Stimulated activated CD4-positive, alpha-beta T cell treated with anti-CD3 and anti-CD28 coated beads, TNF-alpha, amount 100 ng/mL, for 1 hour (primary cell): Measurements from ENCODE around the gene NRXN3.
"Not testable (repeated sequence)": the region's sequence is repeated elsewhere in the genome, so short reads cannot be mapped to it uniquely, and the experiment has no call there.

Experiments used
- DNase-seq, 3 donors: peaks; one replicate each; pipeline ENCODE4 v3.0.0-alpha.2; 2020; ENCODE audit warnings: low read depth in 3 of 3, low spot score in 1 of 3

The NRXN3 gene

DNA sequence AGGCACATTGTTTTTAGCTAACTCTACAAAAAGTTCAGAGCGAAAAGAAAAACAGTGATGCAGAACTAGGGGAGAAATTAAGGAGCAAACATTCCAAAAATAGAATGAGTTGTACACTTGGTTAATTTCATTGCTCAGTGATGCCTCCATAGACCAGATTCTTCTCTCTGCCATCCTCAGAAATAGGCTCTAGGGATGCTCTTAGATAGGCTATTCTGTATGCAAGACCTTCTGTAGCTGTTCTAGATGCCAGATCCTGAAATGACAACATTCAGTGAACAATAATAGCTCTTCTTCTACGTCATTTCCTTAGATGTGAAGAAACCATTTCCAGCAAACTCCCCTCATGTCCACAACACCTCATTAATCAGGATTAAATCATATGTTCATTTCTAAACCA, 1574.9 kb downstream of the NRXN3 start:
- no peak for DNase-seq

DNA sequence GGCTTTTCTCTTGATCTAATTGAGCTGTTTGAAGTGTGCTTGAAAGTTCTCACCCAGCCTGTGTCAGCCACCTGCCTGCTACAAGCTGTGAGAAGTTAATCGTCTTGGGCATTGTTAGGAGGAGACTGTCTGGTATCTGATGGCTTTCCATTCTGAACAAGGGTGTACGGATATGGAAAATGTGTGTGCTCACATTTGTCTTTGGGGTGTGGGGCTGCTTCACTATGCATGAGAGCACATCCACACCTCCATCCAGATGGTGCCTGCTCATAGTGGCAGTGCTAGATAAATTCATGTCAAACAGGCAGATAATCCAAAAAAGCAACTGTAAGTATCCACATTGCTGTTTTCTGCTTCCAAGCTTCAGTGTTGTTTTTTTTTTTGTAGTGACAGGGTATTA, 1578.9 kb downstream of the NRXN3 start:
- DNase-seq: no peak

DNA sequence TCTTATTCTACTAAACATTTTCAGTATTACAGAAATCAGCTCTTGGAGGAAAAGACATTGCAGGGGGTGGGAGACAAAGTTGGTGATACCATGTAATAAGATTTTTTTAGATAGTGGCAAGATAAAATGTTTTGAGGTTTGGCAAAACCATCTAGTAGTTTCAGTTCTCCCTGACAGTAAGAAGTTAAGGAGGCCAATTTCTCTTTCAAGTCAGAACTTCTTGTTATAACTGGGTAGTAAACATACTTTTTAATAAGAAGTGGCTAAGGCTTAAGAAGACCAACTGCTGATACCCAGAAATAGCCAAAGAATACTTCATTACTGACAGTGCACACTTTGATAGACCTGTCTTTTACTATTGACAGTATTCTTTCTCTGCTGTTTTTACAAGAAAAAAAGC, 1588.8 kb downstream of the NRXN3 start:
- no peak for DNase-seq

DNA sequence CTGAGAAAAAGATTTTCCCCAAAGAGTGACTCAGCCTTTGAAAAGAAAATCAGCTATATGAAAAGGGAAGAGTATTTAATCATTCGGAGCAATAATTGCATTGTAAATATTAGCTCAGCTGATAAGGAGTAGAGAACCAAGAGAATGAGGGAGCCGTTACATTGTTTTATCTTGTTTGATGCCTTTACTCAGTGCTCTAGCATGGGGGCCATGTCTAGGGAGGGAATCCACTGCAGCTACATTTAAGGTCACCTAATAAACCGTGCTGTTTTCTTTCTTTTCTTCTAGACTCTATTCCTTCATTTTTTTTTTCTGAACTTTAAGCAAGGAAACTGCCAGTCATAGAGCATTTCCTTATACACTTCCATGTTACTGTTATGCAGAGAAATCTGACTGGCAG, 1594.2 kb downstream of the NRXN3 start:
- no peak for DNase-seq

DNA sequence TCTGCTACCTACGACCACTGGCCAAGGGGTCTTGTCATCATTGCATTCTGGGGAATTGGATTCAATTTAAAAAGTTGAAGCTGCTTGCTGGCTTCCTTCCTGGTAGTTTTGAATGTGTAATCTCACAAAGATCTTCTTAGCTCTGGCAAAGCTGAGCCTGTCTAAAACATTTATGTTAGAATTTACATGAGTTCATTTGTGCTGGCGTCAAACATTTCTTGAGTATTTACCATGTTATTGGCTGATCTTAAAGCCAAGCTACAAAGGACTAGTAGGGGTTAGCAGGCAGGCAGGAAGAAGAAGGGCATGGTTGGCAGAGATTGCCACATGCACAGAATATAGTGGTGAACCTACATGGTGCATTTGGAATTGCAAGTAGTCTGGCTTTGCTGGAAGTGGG, 1596.3 kb downstream of the NRXN3 start:
- no peak for DNase-seq

DNA sequence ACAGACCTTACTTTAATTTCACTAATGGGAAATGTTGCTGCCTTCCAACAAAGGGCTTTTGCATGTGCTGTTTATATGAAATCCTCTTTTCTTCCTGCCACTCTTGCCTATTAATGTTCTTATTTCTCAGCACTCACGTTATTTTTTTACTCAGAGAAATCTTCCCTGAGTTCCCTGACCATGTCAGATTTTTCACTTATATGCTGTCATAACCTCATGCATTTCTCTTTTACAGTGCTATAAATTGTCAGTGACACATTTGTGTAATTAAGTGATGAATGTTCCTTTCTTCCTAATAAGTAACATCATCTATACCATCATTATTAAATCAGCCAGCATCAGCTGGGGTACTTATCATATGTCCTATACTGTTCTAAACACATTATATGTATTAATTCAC, 1597.1 kb downstream of the NRXN3 start:
- no peak for DNase-seq

DNA sequence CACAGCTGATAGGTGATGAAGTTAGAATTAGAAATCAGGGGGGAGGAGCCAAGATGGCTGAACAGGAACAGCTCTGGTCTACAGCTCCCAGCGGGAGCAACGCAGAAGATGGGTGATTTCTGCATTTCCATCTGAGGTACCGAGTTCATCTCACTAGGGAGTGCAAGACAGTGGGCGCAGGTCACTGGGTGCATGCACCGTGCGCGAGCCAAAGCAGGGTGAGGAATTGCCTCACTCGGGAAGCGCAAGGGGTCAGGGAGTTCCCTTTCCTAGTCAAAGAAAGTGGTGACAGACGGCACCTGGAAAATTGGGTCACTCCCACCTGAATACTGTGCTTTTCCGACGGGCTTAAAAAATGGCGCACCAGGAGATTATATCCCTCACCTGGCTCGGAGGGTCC, 1597.5 kb downstream of the NRXN3 start:
- DNase-seq: not testable (repeated sequence)

DNA sequence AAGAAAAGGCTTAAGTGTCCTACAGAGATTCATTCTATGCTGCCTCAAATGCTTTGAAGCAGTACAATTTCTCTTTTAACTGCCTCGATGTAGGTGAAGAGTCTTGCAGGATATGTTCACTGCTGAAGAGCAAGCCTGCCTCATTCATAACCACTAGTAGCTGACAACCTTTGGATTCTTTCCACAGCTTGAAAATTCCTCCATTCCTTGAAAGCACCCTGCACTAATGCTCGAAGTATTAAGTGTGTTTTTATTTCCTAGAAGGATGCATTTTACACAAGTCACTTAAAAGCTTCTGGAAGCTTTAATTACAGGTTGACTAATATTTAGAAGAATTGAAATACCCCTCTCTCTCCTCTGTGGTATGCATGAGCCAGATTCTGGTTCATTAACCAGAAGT, 1611.7 kb downstream of the NRXN3 start:
- no peak for DNase-seq

DNA sequence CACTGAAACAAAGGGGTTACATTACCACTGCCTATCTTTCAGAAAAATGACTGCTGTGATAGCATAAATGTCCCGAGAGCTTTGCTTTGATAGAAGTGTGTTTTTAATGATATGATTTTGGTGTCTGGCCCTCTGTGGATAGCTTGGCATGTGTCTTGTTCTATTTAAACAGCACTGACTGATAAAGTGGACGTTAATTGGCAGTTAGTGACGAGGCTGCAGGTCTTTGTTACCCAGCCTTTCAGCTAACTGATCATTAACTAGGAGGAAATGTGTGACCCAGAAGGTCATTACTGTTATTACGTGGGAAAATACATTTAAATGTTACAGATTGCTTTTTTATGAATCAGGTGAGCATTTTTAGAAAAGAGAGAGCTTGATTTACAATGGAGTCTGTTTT, 1612.9 kb downstream of the NRXN3 start:
- DNase-seq: no peak

DNA sequence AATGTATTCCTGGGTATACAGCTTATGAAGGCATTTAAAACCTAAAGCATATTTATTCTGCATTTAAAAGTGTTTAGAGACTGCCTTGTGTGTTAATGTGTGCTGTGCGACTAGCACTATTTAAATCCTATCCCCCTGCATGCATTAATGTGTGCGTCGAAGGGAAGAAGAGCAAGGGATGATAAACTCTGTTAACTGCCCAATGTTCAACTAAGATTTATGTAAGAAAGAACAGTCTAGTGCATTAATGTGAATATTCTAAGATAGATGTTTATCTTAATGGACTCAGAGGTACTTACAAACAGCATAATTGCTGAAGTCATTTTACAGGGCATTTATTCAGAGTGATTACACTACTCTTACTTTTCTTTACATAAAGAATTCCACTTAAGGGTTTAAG, 1616.3 kb downstream of the NRXN3 start:
- DNase-seq: no peak

DNA sequence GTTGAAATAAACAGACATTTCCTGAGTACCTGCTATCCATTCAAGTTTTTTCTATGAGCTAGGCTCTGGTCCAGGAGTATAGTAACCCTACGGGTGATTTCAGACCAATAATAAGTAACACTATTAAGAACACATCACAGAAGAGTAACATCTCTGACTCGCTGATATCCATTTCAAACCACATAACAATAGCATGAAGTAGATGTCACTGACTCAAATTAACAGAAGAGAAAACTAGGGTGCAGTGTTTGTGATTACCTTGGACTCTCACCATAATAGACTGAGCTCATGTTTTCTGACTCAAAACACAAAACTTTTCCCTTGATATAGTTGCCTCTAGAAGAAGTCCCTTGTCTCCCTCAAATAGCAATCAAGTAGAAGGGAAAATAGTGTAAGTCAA, 1618.2 kb downstream of the NRXN3 start:
- no peak for DNase-seq

DNA sequence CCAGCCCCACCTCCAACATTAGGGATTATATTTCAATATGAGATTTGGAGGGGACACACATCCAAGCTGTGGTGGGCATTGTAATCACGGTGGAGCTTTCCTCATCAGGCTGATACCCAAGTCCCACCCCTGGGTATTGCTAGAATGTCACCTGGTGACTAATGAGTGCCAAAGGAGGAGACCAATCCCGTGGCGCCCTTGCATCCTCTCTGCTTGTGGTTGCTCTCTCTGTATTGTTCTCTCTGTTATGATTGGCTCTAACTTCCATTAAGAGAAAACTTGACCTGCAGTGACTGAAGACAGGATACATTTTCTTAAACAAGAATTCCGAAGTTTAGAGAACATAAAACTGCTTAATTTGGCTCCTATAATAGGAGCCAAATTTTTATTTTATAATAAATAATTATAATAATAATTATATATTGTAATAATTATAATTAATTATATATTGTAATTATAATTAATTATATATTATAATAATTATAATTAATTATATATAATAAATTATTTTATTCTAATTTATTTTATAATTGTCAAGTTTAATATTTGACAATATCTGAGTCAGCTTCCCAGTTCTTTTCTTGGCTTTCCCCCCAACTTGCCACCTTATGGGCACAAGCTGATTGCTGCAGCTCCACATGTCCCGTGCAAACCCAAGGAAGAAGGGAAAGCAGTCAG, 1621.0 kb downstream of the NRXN3 start:
- no peak for DNase-seq

DNA sequence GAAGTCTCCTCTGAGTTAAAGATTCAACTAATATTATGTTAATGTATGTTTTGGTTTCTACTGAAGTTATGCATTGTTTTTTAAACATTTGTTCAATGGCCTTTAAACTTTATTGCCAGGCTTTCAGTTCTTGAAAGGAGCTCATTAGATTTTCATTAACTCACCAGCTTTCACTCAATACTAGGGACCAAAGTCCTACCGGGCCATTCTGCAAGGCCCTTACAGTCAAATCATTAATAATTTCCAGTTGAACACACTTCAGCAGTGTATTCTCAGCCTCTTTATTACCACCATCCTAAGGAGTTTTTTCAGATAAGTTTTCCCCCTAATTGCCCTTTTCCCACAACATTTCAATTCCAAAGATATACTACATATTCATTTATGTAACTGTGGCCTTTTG, 1631.9 kb downstream of the NRXN3 start:
- no peak for DNase-seq

DNA sequence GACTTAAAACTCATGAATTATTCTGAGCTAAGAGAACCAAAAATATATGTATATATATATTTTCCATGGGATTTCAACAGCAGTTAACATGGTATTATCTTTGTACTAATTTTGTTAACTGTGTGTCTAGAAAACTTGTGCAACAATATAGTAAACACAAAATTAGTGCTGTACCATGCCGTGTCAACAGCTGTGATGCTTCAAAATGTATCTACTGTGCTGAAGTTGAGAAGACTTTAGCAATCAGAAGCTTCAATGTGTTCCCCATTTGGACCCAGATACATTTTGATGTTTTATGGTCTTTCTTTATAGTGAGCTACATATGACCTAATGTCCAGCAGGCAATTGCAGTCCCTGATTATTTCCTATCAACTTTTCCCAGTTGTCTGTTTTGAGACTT, 1635.5 kb downstream of the NRXN3 start:
- DNase-seq: no peak

DNA sequence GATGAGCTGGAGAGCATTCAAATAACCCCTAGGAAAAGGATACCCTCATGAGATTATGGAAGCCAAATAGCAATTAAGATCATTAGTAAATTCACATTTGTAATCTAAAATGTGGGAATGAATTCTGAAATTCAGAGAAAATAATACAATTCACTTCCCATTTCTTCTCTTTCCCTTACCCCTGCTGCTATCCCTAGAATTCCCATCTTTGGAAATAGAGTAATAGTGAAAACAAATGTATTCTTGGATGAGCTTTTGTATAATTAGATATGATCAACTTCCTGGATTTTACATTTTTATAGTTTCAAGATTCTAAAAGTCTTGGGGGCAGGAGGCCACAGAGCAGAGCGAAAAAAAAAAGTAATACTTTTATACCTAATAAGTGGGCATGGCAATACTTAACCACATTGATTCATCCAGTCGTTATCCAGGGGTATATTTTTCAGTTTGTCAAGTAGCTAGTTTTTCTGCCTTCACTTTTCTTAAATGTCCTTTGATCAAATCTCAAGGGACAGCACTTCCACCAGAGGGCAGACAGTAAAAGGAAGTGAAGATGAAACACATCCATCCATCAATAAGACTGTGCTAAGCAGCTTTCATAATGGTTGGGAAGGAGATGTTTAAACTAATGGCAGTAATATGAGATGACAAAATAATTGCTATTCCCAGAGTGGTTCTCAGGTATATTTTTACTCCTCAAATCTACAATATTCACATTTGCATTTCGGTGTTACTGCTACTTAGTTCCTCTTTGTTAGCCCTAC, 1639.9 kb downstream of the NRXN3 start:
- no peak for DNase-seq

DNA sequence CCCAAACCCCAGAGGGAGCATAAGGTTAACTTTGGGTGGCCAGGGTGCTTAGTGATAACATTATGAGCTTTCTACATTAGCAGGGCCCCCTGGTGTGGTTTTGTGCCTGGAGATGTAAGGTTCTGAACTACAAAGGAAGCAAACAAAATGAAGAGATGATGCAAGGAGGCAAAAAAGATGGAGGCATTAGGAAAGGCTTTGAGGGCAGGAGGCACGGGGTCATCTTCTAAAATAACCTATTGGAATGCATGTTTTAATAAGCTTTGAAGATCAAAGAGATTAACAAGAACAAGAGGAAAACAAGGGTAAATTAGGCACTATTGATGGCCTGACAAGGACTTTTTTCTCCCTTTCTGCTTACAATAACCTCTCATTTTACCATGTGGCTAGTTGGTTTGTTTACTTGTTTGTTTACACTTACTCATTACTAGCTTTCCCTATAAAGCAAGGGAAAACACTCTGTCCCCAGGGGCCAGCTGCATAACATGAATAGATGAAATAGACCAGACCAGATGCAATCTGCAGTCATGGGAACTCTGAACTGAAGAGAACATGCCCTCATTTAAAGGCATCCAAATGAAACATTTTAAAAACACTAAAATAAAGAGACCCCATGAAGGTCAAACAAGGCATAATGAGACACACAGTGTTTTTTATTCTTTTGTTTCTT, 1650.8 kb downstream of the NRXN3 start:
- no peak for DNase-seq

DNA sequence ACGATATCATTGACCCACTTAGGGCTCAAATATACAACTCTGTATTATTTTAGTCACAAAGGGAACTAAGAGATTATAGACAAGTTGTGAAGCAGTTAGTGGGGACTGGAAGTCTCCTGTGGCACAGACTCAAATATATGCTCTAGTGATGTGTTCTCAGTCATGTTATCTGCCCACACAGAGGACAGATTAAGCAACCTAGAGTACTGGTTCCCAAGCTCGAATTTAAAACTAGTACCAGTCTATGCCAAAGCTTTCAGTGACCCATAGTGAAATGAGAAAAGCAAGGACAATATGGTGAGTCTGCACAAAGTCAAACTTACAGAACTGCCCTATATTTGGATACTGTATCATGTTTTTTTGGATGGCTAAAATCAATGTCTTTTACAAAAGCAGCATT, 1651.9 kb downstream of the NRXN3 start:
- DNase-seq: no peak

DNA sequence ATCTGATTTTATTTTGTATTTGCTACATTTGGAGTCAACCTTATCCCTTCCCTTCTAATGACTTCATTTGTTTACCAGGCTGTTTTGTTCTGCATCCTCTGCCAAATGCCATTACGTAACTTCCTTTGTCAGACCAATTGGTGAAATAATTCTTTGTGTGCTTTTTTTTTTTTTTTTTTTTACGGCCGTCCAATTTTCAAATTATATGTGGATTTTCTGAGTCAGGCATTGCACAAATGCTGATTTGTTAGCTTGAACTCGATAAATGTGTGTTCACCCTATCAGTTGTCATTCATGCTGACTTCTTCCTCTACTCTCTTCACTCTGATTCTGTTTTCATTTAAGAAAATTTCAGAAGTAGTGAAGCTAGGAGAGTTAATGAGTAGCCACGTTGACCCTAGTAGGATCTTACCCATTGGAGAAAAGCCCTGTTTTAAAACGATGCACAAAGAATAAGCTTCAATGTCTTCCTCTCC, 1654.9 kb downstream of the NRXN3 start:
- no peak for DNase-seq

DNA sequence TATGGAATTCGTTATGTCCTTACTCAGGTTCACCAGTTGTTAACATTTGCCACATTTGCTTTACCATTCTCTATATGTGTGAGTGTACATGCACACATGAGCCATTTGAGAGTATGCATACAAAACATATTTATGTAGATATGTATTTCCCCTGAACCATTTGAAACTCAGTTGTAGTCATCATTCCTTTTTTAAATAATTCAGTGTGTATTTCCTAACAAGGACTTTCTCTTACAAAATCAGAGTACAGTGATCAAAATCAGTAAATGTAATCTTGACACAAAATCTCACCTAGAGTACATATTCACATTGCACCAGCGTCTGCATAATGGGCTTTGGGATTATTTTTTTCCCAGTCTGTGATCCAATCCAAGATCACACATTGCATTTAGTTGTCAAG, 1656.2 kb downstream of the NRXN3 start:
- no peak for DNase-seq

DNA sequence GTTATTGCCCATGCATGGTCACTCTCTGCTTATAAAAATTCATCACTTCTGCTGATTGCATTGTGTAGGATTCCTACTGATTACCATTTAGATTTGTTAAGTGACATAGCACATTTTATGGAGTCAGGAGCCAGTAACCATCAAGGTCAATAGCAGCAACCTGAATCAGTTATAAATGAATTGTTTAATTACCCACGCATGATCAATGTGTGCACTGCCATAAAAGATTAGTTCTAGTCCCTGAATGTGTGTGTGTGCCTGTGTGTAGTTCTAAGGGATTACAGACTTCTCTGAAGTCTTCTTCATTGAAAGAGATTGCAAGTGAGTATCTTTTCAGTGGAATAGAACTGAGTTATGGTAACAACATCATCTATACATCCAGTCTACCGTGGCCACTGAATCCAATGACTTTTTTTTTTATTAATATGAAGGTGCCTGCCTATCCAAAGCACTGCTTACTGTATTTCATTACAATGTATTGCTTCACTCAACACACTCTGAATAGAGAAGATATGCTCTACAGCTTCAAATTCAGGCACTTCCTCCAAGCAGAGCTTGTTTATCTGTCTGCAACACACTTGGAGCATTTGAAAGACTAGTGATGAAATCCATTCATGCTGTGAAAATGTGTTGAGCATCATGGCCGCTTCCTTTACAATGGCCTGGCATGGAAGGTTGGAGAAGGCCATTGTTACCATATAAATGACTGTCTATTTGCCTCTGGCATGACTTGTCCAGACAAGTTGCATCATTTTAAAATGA, 1659.4 kb downstream of the NRXN3 start:
- DNase-seq: no peak

DNA sequence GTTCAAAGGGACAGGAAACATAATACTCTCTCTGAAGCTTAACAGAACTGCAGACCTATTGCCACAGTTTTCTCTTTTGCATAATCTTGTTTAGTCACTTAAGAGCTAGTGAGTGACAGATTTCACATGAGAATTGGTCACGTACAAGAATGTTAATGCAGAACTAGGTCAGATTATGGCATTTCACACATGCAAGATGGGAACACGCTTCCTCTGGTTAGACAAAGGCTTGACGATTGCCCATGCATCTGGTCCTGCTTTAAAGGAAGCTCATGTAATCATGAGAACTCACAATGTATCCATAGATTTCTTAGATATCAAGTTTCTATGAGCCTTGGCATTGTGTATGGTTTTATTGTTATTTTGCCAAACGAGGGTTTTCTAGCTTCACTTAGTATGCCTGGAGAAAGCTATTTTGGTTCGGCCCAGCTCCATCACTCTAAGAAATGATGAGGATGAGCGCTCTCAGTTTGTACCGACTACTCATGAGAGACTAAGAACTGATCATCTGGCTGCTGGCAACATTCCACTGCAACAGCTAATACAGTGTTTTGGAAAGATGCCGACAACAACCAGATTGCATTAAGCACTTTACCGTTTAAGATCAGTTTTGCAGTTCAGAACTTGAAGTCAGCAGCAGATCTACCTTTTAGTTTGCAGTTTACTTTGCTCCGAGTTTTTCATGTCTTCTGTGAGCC, 1661.2 kb downstream of the NRXN3 start:
- no peak for DNase-seq
